NCI-H187 treated with DMSO at 0.1 percent for 48 hours (cell line): Measurements from ENCODE around the gene TUBGCP2.
"Not testable (repeated sequence)": the region's sequence is repeated elsewhere in the genome, so short reads cannot be mapped to it uniquely, and the experiment has no call there.

ENCODE experiments used
- DNase-seq: peaks from one replicate; lab custom pipeline; 2025; lab: John Stamatoyannopoulos, UW

TUBGCP2 gene

GRCh38 chr10:133247681-133248333, 60.9 kb downstream of the TUBGCP2 start:
- DNase-seq, result no peak

GRCh38 chr10:133246236-133246626, 62.4 kb downstream of the TUBGCP2 start:
- DNase-seq, result no peak

DNA sequence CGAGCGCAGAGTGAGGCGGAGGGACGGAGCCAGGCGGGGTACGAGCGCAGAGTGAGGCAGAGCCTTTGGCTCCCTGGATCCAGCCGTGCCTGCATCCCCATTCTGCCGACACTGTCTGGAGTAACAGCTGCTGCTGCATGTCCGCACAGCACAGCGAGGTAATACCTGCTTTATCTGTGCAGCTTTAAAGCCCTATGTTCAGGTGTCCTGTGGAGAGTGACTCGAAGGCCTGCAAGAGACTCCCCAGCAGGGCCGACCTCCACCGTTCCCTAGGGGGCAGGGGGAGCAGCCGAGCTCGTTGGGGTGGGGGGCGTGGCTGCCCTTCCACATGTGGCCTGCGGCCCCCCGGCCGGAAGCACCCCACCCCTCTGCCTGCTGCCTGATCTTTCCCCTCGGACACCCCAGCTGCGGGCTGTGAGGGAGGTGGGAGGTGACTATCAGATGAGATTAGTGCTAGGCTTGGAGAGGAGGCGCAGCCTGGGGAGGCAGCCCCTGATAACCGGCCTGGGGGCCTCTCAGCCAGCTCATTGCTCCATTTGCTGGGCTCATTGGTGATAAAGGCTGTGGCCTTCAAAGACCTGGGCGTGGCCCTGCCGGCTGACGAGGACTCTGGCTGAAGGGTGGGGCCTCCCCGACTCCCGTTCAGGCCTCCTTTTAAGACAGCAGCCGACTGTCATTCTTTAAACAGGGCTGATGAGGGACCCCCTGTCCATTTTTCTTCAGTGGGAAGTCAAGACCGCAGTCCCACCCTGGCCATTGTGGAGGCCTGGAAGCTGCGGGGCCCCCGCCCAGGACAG, 63.0 kb downstream of the TUBGCP2 start:
- no peak for DNase-seq

GRCh38 chr10:133243593-133243992, 65.1 kb downstream of the TUBGCP2 start:
- no peak for DNase-seq

DNA sequence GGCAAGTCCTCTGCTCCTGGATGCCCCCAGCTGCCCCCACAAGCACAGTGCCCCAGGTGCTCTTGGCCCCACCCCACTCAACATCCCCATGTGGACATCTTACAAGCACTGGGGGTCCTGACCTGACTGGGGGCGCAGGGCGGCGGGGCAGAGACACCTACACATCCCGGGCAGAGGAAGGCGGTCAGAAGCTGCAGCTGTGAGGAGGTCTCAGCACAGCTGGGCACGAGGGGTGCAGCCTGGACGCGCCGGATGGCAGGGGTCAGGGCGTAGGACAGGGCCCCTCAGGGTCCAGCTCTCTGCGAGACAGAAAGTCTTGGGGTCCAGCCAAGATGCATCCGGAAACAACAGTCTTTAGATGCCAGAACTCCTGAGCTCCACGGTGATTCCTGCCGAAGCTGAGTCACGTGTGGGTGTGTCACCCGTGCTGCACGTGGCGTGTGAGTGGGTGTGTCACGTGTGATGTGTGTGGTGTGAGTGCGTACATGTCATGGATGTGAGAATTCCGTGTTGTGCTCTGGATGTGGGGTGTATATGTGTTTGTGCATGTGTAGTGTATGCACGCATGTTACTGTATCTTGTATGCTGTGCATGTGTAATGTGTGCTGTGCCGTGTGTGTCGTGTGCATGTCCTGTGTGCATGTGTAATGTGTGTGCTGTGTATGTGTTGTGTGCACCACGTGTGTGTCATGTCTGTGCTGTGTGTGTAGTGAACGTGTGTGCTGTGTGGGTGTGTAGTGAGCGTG, 65.9 kb downstream of the TUBGCP2 start:
- DNase-seq, result no peak

DNA sequence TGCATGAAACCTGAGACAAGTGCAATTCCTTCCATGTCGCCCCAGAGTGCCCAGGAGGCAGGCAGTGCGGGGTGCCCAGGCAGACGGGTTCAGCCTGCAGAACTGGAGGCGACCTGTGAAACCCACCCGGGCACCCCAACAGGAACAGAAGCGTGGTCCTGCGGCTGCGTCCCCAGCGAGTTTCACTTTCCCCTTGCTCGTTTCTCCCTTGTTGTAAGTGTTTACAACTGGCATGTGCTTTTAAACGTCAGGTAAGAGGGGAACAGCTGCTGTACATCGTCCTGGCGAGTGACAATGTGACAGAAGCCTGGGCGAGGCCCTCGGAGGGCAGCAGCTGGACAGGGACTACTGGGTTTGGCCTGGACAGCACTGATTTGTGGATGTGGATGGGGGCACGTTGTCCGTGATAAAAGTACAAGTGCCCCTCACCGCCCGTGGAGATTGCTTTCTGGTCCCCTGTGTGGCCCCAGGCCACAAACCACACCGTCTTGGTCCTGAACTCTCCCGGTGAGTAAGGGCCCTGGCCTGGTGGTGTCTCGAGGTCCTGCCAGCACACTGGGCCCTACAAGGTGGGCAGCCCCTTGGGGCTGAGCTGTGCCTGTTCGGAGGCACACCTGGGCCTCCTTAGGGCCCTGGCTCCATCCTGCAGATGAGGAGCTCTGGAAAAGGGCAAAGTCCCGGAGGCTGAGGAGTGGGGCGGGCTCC, 67.0 kb downstream of the TUBGCP2 start:
- DNase-seq, result no peak

DNA sequence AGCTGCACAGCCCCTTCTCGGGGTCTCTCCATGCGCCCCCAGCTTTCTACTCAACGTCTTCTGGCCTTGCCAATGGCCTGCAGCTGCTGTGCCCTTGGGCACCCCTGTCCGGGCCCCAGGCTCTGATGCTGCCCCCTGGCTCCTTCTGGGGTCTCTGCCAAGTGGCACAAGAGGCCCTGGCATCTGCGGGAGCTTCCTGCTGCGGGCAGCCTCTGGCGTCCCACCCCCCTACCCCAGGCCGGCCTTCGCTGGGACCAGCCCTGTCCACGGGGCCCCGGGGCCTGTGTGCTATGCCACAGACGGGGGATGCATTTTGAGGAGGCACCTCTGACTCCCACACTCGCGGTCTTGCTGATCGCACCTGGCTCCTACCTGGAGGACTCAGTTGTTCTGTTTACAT, 68.7 kb downstream of the TUBGCP2 start:
- DNase-seq, result no peak

DNA sequence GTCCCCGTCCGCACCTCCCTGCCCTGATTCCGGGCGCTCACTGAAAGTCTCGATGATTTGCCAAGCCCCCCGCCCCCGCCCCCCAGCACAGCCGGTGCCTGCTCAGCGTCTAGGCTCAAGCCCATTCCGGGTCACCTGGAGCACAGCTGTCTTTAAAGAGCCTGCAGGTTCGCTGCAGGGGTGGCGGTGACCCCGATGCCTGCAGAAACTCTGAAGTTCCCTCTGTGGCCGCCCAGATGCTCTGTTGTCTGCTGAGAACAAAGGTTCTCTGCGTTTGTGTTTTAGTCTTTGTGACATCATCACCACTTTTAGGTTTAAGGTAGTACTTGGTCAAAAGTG, 70.2 kb downstream of the TUBGCP2 start:
- no peak for DNase-seq

DNA sequence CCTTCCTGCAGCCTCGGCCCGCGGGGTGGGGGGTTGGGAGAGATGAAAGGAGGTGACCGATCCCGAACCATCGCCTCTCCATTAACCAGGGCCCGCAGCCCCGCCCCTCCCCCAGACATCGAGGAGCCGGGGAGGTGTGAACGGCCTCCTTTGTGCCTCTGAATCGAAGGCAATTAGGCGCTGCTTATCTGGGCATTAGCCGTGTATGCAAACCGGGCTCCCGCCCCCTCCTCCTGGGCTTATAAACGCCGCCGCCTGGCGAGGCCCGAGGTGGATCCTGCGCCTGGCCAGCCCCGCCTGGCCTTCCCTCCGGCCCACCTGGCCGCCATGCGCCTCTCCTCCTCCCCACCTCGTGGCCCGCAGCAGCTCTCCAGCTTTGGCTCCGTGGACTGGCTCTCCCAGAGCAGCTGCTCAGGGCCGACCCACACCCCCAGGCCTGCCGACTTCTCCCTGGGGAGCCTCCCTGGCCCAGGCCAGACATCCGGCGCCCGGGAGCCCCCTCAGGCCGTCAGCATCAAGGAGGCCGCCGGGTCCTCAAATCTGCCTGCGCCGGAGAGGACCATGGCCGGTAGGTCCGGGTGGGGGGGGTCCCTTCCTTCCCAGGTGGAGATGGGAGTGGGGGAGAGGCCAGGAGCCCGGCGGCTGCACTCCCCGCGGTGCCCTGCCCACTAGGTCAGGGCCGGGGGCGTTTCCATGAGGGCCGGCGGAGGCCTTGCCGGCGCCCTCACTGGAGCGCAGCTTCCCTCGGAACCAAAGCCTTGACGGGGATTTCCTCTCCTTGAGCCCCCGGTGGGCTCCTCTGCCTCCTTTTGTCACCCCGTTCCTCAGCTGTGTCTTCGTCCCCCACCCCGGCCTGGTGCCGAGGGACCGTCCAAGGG, 70.8 kb downstream of the TUBGCP2 start, which contains the start of gene VENTX:
Gene VENTX, plus strand, starts transcription at position 268 of the 878 bp plus-strand sequence. Its CDS starts 60 bp downstream, at position 328.
- DNase-seq, result no peak

DNA sequence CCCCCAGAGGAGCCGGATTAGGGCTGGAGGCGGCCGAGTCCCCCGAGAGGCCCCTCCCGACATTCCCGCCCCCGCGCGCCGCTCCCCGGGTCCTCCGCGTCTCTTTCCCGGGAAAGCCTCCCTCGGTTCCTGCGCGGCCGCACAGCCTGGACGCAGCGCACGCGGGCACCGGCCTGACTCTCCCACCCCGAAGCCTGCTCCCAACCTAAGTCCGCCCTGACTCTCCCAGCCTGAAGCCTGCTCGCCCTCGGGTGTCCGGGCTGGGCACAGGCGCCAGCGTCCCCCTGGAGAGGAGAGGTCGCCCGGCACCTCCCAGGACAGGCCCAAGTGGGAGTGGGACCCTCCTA, 71.5 kb downstream of the TUBGCP2 start:
- DNase-seq, result no peak

DNA sequence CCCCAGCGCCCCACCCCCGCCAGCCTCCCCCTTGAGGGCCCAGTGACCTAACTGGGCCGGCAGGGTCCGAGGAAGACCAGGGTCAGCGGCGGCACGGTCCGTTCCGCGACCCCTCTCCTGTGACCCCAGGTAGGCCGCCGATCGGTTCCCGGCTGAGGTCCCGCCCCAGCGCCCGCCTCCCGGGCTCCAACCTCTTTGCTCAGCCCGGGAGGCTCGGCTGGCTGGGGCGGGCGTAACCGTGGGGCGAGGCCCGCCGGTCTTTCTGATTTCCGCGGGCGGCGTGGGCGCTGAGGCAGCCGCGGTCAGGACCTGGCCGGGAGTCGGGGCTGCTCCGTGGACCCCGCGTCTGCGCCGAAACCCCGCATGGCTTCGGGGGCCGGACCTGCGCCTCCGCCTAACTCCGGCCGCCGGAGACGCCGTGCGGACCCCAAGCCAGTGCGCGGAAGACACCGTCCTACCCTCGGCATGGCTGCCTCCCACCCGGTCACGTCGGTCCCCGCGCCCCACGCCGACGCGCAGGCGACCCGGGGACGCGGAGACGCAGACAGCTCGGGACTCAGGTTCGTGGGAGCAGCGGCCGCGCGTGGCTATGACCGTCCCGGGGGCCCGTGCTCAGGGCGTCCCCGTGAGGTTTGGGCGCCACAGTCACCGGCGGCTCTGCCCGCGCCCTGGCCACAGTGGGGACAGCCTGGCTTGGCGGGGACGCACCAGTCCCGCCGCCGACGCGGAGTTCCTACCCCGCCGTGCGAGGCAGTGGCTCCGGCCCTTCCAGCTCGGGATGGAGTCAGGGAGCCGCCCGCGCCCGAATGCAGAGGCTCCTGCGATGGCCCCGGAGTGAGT, 72.1 kb downstream of the TUBGCP2 start:
- no peak for DNase-seq

- no peak for DNase-seq
These were observed 72.7 kb downstream of the TUBGCP2 start for GRCh38 chr10:133235932-133236331.

- no peak for DNase-seq
These were observed 73.3 kb downstream of the TUBGCP2 start for GRCh38 chr10:133235265-133235855.

DNA sequence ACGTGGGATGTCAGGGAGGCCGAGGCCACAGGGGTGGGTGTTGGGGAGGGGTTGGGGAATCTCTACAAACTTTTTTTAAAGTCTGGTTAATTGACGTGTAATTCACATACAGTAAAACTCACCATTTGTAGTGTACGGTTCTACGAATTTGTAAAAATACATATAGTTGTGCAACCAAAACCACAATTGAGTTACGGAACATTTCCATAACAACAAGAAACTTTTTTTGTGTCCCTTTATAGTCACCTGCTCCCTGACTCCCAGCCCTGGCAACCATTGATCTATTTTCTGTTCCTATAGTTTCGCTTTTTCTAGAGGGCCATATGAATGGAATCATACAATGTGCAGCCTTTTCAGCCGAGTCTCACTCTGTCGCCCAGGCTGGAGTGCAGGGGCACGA, 73.9 kb downstream of the TUBGCP2 start:
- not testable (repeated sequence) for DNase-seq

GRCh38 chr10:133231946-133232574, 76.6 kb downstream of the TUBGCP2 start:
- DNase-seq, result no peak

DNA sequence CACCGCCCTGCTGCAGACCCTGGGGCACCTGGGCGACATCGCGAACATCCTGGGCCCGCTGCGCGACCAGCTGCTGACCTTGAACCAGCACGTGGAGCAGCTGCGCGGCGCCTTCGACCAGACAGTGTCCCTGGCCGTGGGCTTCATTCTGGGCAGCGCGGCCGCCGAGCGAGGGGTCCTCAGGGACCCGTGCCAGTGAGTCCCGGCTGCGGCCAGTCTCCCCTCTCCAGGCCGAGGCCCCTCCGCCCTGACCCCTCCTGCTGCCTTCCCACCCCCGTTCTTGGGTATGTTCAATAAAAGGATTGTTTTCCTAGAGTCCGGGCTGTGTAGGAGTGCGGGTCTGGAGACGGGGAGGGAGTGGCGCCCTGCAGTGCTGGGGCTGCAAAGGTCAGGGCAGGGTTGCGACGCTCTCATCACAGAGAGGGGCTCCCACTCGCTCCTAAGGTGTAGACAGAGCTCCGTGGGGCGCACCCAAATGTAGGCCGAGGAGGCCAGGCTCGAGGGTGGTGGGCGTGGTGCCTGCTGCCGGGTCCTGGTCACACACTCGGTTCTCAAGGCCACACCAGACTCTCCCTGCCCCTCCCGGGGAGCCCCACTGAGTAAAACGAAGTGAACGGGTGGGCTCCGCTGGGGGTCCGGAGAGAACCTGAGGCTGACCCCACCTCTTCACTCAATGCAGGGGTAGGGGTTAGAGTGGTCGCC, 77.3 kb downstream of the TUBGCP2 start:
- DNase-seq, result no peak

DNA sequence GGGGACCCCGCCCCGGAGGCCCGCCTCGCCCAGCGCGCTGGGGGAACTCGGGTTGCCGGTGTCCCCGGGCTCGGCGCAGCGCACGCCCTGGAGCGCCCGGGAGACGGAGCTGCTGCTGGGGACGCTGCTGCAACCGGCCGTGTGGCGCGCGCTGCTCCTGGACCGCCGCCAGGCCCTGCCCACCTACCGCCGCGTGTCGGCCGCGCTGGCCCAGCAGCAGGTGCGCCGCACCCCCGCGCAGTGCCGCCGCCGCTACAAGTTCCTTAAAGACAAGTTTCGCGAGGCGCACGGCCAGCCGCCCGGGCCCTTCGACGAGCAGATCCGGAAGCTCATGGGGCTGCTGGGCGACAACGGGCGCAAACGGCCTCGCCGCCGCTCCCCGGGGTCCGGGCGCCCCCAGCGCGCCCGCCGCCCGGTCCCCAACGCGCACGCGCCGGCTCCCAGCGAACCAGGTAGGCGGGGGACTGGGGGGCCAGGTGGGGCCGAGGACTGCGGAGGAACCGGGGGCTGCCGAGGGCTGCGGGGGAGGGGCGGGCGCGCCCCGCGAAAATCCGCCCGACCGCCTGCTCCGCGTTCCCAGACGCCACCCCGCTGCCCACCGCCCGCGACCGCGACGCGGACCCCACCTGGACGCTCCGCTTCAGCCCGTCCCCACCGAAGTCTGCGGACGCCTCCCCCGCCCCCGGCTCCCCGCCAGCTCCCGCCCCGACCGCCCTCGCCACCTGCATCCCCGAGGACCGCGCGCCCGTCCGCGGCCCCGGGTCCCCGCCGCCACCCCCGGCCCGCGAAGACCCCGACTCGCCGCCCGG, 78.1 kb downstream of the TUBGCP2 start:
- no peak for DNase-seq

DNA sequence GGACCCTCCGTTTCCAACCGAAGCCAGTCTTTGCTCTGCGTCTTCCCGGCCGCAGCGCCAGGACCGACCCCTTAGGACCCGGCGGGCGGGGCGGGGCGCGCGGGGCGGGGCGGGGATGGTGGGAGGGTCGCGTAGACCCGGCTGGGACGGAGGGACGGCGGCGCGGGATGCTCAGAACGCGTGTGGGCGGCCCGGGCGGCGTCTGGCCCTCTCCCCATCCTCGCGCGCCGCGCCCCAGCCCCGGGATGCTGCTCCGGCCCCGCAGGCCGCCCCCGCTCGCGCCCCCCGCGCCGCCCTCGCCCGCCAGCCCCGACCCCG, 78.7 kb downstream of the TUBGCP2 start, which contains the start of gene UTF1:
Gene UTF1, plus strand, starts transcription at position 174 of the 318 bp plus-strand sequence. Its CDS starts 72 bp downstream, at position 246.
- DNase-seq, result no peak
